Measurements from ENCODE around the gene OR5M3.

OR5M3 gene

GRCh38 chr11:56491270-56491669 is 18.1 kb upstream of the OR5M3 start, which contains the start of gene OR5M8:
TSS of gene OR5M8 (minus strand) at chr11:56491370. CDS start at chr11:56491370, 0 bp downstream.
- no peak for TF ChIP-seq OSR1 (CRISPR knock-in tag; IDR thresholded peaks at IDR 0.05)
- TF ChIP-seq ZFP3 (CRISPR knock-in tag; IDR thresholded peaks at IDR 0.05): no peak
- no peak for TF ChIP-seq GLIS3 (CRISPR knock-in tag; IDR thresholded peaks at IDR 0.05)
- TF ChIP-seq TOX (CRISPR knock-in tag; IDR thresholded peaks at IDR 0.05; ENCODE audit: borderline replicate concordance): no peak
- no peak for TF ChIP-seq ZNF8 (CRISPR knock-in tag; IDR thresholded peaks at IDR 0.05)
- no peak for TF ChIP-seq ISL1 (CRISPR knock-in tag; IDR thresholded peaks at IDR 0.05)
- TF ChIP-seq ZC3H10 (CRISPR knock-in tag; IDR thresholded peaks at IDR 0.05): no peak
- TF ChIP-seq CSDC2 (CRISPR knock-in tag; IDR thresholded peaks at IDR 0.05): no peak
- TF ChIP-seq, protein P1, sequence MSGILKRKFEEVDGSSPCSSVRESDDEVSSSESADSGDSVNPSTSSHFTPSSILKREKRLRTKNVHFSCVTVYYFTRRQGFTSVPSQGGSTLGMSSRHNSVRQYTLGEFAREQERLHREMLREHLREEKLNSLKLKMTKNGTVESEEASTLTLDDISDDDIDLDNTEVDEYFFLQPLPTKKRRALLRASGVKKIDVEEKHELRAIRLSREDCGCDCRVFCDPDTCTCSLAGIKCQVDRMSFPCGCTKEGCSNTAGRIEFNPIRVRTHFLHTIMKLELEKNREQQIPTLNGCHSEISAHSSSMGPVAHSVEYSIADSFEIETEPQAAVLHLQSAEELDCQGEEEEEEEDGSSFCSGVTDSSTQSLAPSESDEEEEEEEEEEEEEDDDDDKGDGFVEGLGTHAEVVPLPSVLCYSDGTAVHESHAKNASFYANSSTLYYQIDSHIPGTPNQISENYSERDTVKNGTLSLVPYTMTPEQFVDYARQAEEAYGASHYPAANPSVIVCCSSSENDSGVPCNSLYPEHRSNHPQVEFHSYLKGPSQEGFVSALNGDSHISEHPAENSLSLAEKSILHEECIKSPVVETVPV (CRISPR knock-in tag; IDR thresholded peaks at IDR 0.05): no peak
- TF ChIP-seq POU6F1 (CRISPR knock-in tag; IDR thresholded peaks at IDR 0.05; ENCODE audit: borderline replicate concordance, low read depth): no peak
- TF ChIP-seq TCF4 (CRISPR knock-in tag; IDR thresholded peaks at IDR 0.05; ENCODE audit: borderline replicate concordance): no peak
- no peak for TF ChIP-seq ESRRG (CRISPR knock-in tag; IDR thresholded peaks at IDR 0.05)
- no peak for TF ChIP-seq SNAI2 (CRISPR knock-in tag; IDR thresholded peaks at IDR 0.05)
- no peak for TF ChIP-seq BACH2 (CRISPR knock-in tag; IDR thresholded peaks at IDR 0.05; ENCODE audit: borderline replicate concordance)
- TF ChIP-seq PPARA (CRISPR knock-in tag; IDR thresholded peaks at IDR 0.05; ENCODE audit: borderline replicate concordance): no peak
- no peak for TF ChIP-seq ZNF565 (CRISPR knock-in tag; conservative IDR thresholded peaks at IDR 0.05; ENCODE audit: low read depth)
- TF ChIP-seq TSHZ2 (CRISPR knock-in tag; IDR thresholded peaks at IDR 0.05): no peak
- TF ChIP-seq ARNTL (CRISPR knock-in tag; IDR thresholded peaks at IDR 0.05; ENCODE audit: borderline replicate concordance, low read depth): no peak
- TF ChIP-seq ZNF70 (CRISPR knock-in tag; IDR thresholded peaks at IDR 0.05): no peak
- TF ChIP-seq ZFP30 (CRISPR knock-in tag; IDR thresholded peaks at IDR 0.05): no peak
- no peak for ATAC-seq

DNA sequence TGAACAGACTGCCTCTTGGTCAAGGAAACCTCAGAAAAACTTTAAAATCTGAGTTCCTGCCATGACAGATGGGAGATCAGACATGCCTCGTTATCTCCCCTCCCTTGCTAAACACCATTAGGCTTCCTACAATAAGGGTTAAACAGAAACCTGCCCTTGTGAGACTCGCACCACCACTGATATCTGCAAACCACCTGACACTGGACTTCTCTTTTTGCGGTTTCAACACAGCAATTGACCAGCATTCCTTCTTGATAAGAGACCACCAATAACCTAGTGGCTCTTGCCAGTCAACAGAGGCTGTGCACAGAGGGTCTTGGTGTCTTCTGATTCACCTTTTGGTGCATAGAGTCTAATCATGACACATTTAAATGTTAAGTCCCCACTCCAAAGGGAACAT is 13.6 kb upstream of the OR5M3 start:
- no peak for ATAC-seq
- no peak for TF ChIP-seq PPARA (CRISPR knock-in tag; IDR thresholded peaks at IDR 0.05; ENCODE audit: borderline replicate concordance)
- TF ChIP-seq ARNTL (CRISPR knock-in tag; IDR thresholded peaks at IDR 0.05; ENCODE audit: borderline replicate concordance, low read depth): no peak
- no peak for TF ChIP-seq POU6F1 (CRISPR knock-in tag; IDR thresholded peaks at IDR 0.05; ENCODE audit: borderline replicate concordance, low read depth)
- TF ChIP-seq ISL1 (CRISPR knock-in tag; IDR thresholded peaks at IDR 0.05): no peak
- TF ChIP-seq GLIS3 (CRISPR knock-in tag; IDR thresholded peaks at IDR 0.05): no peak
- no peak for TF ChIP-seq SNAI2 (CRISPR knock-in tag; IDR thresholded peaks at IDR 0.05)
- TF ChIP-seq OSR1 (CRISPR knock-in tag; IDR thresholded peaks at IDR 0.05): no peak
- TF ChIP-seq, protein P1 (CRISPR knock-in tag; IDR thresholded peaks at IDR 0.05): no peak
- TF ChIP-seq ZNF565 (CRISPR knock-in tag; conservative IDR thresholded peaks at IDR 0.05; ENCODE audit: low read depth): no peak

DNA sequence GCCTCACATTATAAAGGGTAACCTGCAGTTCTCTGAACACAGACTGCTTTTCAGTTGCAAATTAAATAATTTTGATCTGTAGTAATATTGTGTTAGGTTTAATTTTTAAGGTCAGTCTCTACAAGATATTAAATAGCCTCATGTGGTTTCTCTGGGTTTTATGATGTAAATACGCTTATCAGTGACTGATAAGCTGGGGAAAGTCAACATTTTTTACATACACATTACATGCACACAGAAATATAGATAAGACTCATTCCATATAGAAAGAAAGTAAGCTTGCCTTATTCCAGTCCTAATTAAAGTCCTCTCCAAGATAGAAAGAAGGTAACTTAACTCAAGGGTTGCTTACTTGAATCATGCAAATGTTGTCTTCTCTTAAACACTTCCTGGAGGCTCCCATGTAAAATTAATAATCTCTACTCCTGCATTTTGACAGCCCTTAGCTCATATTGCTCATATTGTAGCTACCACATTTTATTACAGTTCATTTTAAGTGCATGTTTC is 1.6 kb upstream of the OR5M3 start:
- TF ChIP-seq TSHZ2 (CRISPR knock-in tag; IDR thresholded peaks at IDR 0.05) (no peak), ZFP30 (CRISPR knock-in tag; IDR thresholded peaks at IDR 0.05) (no peak), ZNF8 (CRISPR knock-in tag; IDR thresholded peaks at IDR 0.05) (no peak), TCF4 (CRISPR knock-in tag; IDR thresholded peaks at IDR 0.05; ENCODE audit: borderline replicate concordance) (no peak), SNAI2 (CRISPR knock-in tag; IDR thresholded peaks at IDR 0.05) (no peak), ZNF565 (CRISPR knock-in tag; conservative IDR thresholded peaks at IDR 0.05; ENCODE audit: low read depth) (no peak)
- no peak for ATAC-seq
